Measurements from ENCODE around the gene FOSB. TPM values are rescaled to one million over a fixed set of nuclear protein-coding genes. Genes with fewer than 3 reads are reported as not detected.

The FOSB gene
- total RNA-seq, 1 donor from 2014 or later, result 20.4 TPM

DNA sequence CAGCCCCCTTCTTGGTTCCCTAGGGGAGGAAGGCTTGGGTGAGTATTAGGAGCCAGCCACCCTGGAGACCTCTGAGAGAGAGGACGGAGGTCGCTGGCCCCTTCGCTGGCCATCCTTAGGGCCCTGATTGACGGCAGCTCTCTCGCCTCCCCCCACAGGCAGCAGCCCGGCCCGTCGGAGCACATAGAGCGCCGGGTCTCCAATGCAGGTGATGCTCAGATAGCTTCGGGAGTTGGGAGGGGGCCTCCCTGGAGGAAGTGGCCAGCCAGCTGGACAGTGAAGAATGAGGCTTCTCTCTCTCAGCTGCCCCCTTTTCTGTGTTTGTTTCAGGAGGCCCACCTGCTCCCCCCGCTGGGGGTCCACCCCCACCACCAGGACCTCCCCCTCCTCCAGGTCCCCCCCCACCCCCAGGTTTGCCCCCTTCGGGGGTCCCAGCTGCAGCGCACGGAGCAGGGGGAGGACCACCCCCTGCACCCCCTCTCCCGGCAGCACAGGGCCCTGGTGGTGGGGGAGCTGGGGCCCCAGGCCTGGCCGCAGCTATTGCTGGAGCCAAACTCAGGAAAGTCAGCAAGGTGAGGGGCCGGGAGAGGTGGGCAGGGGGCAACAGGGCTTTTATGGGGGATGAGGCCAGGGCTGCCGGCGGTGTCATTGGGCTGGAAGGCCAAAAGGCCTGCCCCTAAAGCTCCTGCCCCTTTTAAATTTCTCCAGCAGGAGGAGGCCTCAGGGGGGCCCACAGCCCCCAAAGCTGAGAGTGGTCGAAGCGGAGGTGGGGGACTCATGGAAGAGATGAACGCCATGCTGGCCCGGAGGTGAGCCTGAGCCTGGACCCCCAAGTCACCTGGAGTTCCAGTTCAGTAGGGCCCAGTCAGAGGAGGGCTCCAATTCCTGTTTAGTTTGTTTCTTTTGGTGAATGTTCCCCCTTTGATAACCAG lies 54.5 kb downstream of the FOSB start:
- H3K27me3 Mint-ChIP-seq, result no peaks in the 10 kb centered on the region
- ChIA-PET POLR2A (interaction anchor here (0.5 kb wide), 1 partner anchor 94 kb away, joined by 3 read pairs; no protein-coding TSS in a partner anchor), CTCF (interaction anchor here (0.7 to 1.5 kb wide), 4 partner anchors 23 to 120 kb away, joined by 3 to 4 read pairs (median 3); no protein-coding TSS in a partner anchor)
- H3K27ac Mint-ChIP-seq, result peak overlapping the region; percentile 18
- no peak for TF ChIP-seq CTCF (IDR thresholded peaks at IDR 0.05)
- H3K9me3 Mint-ChIP-seq, result no peaks in the 10 kb centered on the region
- ATAC-seq (ENCODE audit: low read depth) (no peak), DNase-seq (no peak)
- intact Hi-C loops (cut with micrococcal nuclease), result no loop called here
- no peak overlapping the region for H3K4me3 Mint-ChIP-seq
- peaks cover 17% of the 10 kb centered on the region for H3K4me1 Mint-ChIP-seq
- H3K36me3 Mint-ChIP-seq (ENCODE audit: low read depth), result peaks cover 74% of the 10 kb centered on the region

DNA sequence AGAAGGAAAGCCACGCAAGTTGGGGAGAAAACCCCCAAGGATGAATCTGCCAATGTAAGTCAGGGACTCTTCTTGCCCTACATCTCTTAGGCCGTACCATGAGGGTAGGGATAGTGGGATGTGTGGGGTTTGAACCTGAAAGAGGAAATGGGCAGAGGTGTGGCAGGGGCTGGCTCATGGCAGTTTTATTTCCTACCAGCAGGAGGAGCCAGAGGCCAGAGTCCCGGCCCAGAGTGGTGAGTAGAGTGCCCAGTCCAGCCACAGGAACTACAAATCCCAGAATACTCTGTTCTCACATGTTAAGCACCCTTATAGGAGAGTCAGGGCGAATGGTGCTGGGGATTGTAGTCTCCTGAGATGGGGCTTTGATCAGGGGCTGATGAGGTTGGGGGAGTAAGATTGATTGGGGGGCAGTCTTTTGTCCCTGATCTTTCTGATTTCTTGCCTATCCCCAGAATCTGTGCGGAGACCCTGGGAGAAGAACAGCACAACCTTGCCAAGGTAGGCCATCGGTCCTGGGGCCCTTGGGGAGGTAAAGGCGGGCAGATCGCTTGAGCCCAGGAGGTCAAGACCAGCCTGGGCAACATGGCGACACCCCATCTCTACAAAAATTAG lies 56.0 kb downstream of the FOSB start:
- DNase-seq (peak; percentile 62), ATAC-seq (ENCODE audit: low read depth) (peak; percentile 98)
- ChIA-PET POLR2A (interaction anchor here (0.6 kb wide), 2 partner anchors 59 to 144 kb away, joined by 3 to 5 read pairs; partner anchors contain the start of gene GIPR), CTCF (interaction anchor here (0.7 to 1.4 kb wide), 3 partner anchors 8 to 120 kb away, joined by 3 to 4 read pairs (median 3); no protein-coding TSS in a partner anchor)
- Mint-ChIP-seq H3K4me1 (peaks cover 25% of the 10 kb centered on the region), H3K9me3 (no peaks in the 10 kb centered on the region), H3K36me3 (ENCODE audit: low read depth) (peaks cover 71% of the 10 kb centered on the region), H3K27me3 (no peaks in the 10 kb centered on the region), H3K27ac (peak overlapping the region; percentile 71), H3K4me3 (no peak overlapping the region)
- intact Hi-C loops (cut with micrococcal nuclease), result loop anchor here (1.0 kb wide), 7 partner anchors 16 to 170 kb away; partner anchors contain the start of genes OPA3 and VASP
- TF ChIP-seq CTCF (IDR thresholded peaks at IDR 0.05), result peak; percentile 58

GRCh38 chr19:45524575-45525129 lies 56.9 kb downstream of the FOSB start:
- intact Hi-C loops (cut with micrococcal nuclease), result no loop called here
- peaks cover 31% of the 10 kb centered on the region for H3K4me1 Mint-ChIP-seq
- peak overlapping the region; percentile 71 for H3K27ac Mint-ChIP-seq

More at GRCh38 chr19:45524575-45525129, 56.9 kb downstream of the FOSB start:
- TF ChIP-seq CTCF (IDR thresholded peaks at IDR 0.05), result no peak
- Mint-ChIP-seq H3K36me3 (ENCODE audit: low read depth) (peaks cover 69% of the 10 kb centered on the region), H3K27me3 (no peaks in the 10 kb centered on the region), H3K4me3 (no peak overlapping the region), H3K9me3 (no peaks in the 10 kb centered on the region)
- no peak for DNase-seq
- POLR2A ChIA-PET, result interaction anchor here (0.6 kb wide), 2 partner anchors 59 to 143 kb away, joined by 3 to 5 read pairs; partner anchors contain the start of gene GIPR
- CTCF ChIA-PET, result interaction anchor here (0.7 to 1.4 kb wide), 3 partner anchors 9 to 119 kb away, joined by 3 to 4 read pairs (median 3); no protein-coding TSS in a partner anchor
- ATAC-seq (ENCODE audit: low read depth), result no peak

Other genes starting within 250 kb of the FOSB start
- not detected in 2 replicates for gene EXOC3L2, start 222.6 kb upstream of the FOSB start, total RNA-seq
- gene MARK4, start 216.7 kb upstream of the FOSB start, total RNA-seq, result 26.0 and 28.0 TPM in 2 replicates
- not detected in 2 replicates for gene CKM, start 145.1 kb upstream of the FOSB start, total RNA-seq
- not detected in 2 replicates for gene KLC3, start 127.2 kb upstream of the FOSB start, total RNA-seq
- gene ERCC2, start 97.4 kb upstream of the FOSB start, total RNA-seq, result 29.8 and 31.5 TPM in 2 replicates
- 4.0 and 5.1 TPM in 2 replicates for gene PPP1R13L, start 62.9 kb upstream of the FOSB start, total RNA-seq
- gene POLR1G, start 61.4 kb upstream of the FOSB start, total RNA-seq, result 6.7 and 6.8 TPM in 2 replicates
- gene ERCC1, start 44.1 kb upstream of the FOSB start, total RNA-seq, result 69.2 and 71.6 TPM in 2 replicates
- 1.2 and 1.5 TPM in 2 replicates for gene RTN2, start 29.1 kb downstream of the FOSB start, total RNA-seq
- gene PPM1N, start 30.4 kb downstream of the FOSB start, total RNA-seq, result 0.80 and 1.4 TPM in 2 replicates
- gene VASP, start 39.5 kb downstream of the FOSB start, total RNA-seq, result 294 and 300 TPM in 2 replicates
- 12.0 and 14.4 TPM in 2 replicates for gene OPA3, start 116.8 kb downstream of the FOSB start, total RNA-seq
- not detected in 2 replicates for gene GPR4, start 134.2 kb downstream of the FOSB start, total RNA-seq
- 73.8 and 97.7 TPM in 2 replicates for gene EML2, start 171.4 kb downstream of the FOSB start, total RNA-seq
- 0.49 and 0.69 TPM in 2 replicates for gene GIPR, start 200.2 kb downstream of the FOSB start, total RNA-seq
- gene SNRPD2, start 224.0 kb downstream of the FOSB start, total RNA-seq, result 507 and 570 TPM in 2 replicates
- gene QPCTL, start 224.7 kb downstream of the FOSB start, total RNA-seq, result 19.3 and 21.1 TPM in 2 replicates

Measured in activated B cell treated with CpG ODN at 0.5 μM for 24 hours (primary cell).